ENCODE measurements around the gene AGRN. TPM values are rescaled to one million over a fixed set of nuclear protein-coding genes. Genes with fewer than 3 reads are reported as not detected.

Gene AGRN
- total RNA-seq, 3 donors from 2014 or later: 32.0 to 54.4 (median 40.6) TPM

GRCh38 chr1:1086911-1087341, 67.0 kb downstream of the AGRN start:
- Histone ChIP-seq H3K36me3 (ENCODE audit: low read depth) (no peaks in the 10 kb centered on the region), H3K9me3 (no peaks in the 10 kb centered on the region), H3K4me3 (no peak overlapping the region), H3K4me1 (ENCODE audit: low read depth) (no peaks in the 10 kb centered on the region)
- ATAC-seq (no peak), DNase-seq (peak in 1 of 3 donors; percentile 44)
- TF ChIP-seq CTCF (IDR thresholded peaks at IDR 0.05): no peak
- intact Hi-C loops (cut with DNase I, micrococcal nuclease): no loop called here

GRCh38 chr1:1087351-1088028, 67.6 kb downstream of the AGRN start:
- Histone ChIP-seq H3K4me3 (no peak overlapping the region), H3K9me3 (no peaks in the 10 kb centered on the region), H3K36me3 (ENCODE audit: low read depth) (no peaks in the 10 kb centered on the region), H3K4me1 (ENCODE audit: low read depth) (no peaks in the 10 kb centered on the region)
- peak in 1 of 3 donors; percentile 47 for DNase-seq
- no peak for ATAC-seq
- TF ChIP-seq CTCF (IDR thresholded peaks at IDR 0.05): no peak
- intact Hi-C loops (cut with DNase I, micrococcal nuclease): no loop called here

GRCh38 chr1:1088029-1088800, 68.3 kb downstream of the AGRN start:
- no peaks in the 10 kb centered on the region for H3K9me3 ChIP-seq
- intact Hi-C loops (cut with DNase I, micrococcal nuclease): no loop called here
- DNase-seq (peak in 1 of 3 donors; percentile 37), ATAC-seq (no peak)
- no peak for TF ChIP-seq CTCF (IDR thresholded peaks at IDR 0.05)
- no peaks in the 10 kb centered on the region for H3K4me1 ChIP-seq (ENCODE audit: low read depth)
- H3K36me3 ChIP-seq (ENCODE audit: low read depth): no peaks in the 10 kb centered on the region
- no peak overlapping the region for H3K4me3 ChIP-seq

- Histone ChIP-seq H3K4me3 (no peak overlapping the region), H3K4me1 (ENCODE audit: low read depth) (no peaks in the 10 kb centered on the region), H3K9me3 (no peaks in the 10 kb centered on the region), H3K36me3 (ENCODE audit: low read depth) (no peaks in the 10 kb centered on the region)
- DNase-seq (peak in 1 of 3 donors; percentile 47), ATAC-seq (no peak)
- TF ChIP-seq CTCF (IDR thresholded peaks at IDR 0.05): no peak
- intact Hi-C loops (cut with DNase I, micrococcal nuclease): no loop called here
These were observed 69.1 kb downstream of the AGRN start for GRCh38 chr1:1088801-1089680.

- Histone ChIP-seq H3K9me3 (no peaks in the 10 kb centered on the region), H3K4me1 (ENCODE audit: low read depth) (no peaks in the 10 kb centered on the region), H3K4me3 (no peak overlapping the region), H3K36me3 (ENCODE audit: low read depth) (no peaks in the 10 kb centered on the region)
- peak in 1 of 3 donors; percentile 28 for DNase-seq
- intact Hi-C loops (cut with DNase I, micrococcal nuclease): no loop called here
- TF ChIP-seq CTCF (IDR thresholded peaks at IDR 0.05): no peak
- ATAC-seq: no peak
These were observed 70.0 kb downstream of the AGRN start for GRCh38 chr1:1089731-1090423.
